HCT116 (cell line): ENCODE data around the gene BEND6. TPM values are rescaled to one million over a fixed set of nuclear protein-coding genes. Genes with fewer than 3 reads are reported as not detected.

Experiments used
- ATAC-seq: fragments of 200-7000 bp; cut with Tn5 transposase; 2 replicates; pipeline ENCODE4 v1.9.1; 2020; ENCODE audit warnings: mild to moderate bottlenecking, moderate library complexity
- BruUV-seq: library from RNA; stranded (reverse); fragments of 400-500 nt; replicated peaks from 2 replicates; lab custom pipeline; 2021; lab: Mats Ljungman, UMichigan
- CTCF ChIA-PET: fragments of 300-600 bp; sonication (Branson Sonifier 250); formaldehyde crosslinking; loops from one replicate; lab custom pipeline; 2021; ENCODE audit warnings: antibody characterized with exemption; lab: Charles Lee
- POLR2A ChIA-PET: fragments of 300-600, 350-600 bp; sonication (Branson Sonifier 250); formaldehyde crosslinking; loops from one replicate; lab custom pipeline; 2021; ENCODE audit warnings: antibody characterized with exemption; lab: Charles Lee
- RAD21 ChIA-PET, 2 experiments: fragments of 300-600 bp; sonication (Branson Sonifier 250); formaldehyde crosslinking; loops; one replicate each; lab custom pipeline; 2023; ENCODE audit warnings: low total read pairs in 2 of 2; ENCODE audit not compliant: uncharacterized antibody in 2 of 2, unreplicated experiment in 2 of 2, low non-redundant PET in 1 of 2; lab: Charles Lee
- DNase-seq: peaks from one replicate; pipeline ENCODE4 v3.0.0-alpha.2; 2010; ENCODE audit warnings: low read depth, low spot score
- H2AFZ ChIP-seq: fragments of 200-600 bp; shearing (Covaris generic), sonication (generic); 2 replicates; pipeline ENCODE4 v1.6.1; 2017; ENCODE audit warnings: low read depth, mixed run types, mixed read lengths, antibody characterized with exemption, low read length; ENCODE audit not compliant: poor library complexity, severe bottlenecking
- H3K27ac ChIP-seq: 2 replicates; pipeline ENCODE4 v1.5.1; 2012; ENCODE audit warnings: low read depth, low read length
- H3K27me3 ChIP-seq: fragments of 200-600 bp; sonication (generic); 2 replicates; pipeline ENCODE4 v1.6.1; 2016; ENCODE audit warnings: mixed run types, low read length, mixed read lengths; ENCODE audit not compliant: insufficient read depth
- H3K36me3 ChIP-seq, 2 experiments: fragments of 200-500 bp in 1 of 2; fragments of 200-600 bp in 1 of 2; sonication (Bioruptor generic) in 1 of 2; sonication (generic) in 1 of 2; 2 replicates each; pipeline versions ENCODE4 v1.5.1 to v1.6.1; 2014 to 2016; ENCODE audit warnings: low read length in 2 of 2, inconsistent platforms in 1 of 2, mixed read lengths in 1 of 2, mixed run types in 1 of 2; ENCODE audit not compliant: insufficient read depth in 2 of 2, control insufficient read depth in 1 of 2
- H3K4me1 ChIP-seq, 2 experiments: fragments of 200-600 bp in 1 of 2; sonication (generic) in 1 of 2; 2 replicates each; pipeline versions ENCODE4 v1.5.1 to v1.6.1; 2012 to 2017; ENCODE audit warnings: low read length in 2 of 2, inconsistent platforms in 1 of 2, mild to moderate bottlenecking in 1 of 2, mixed read lengths in 1 of 2, mixed run types in 1 of 2, moderate library complexity in 1 of 2; ENCODE audit not compliant: insufficient read depth in 2 of 2, control insufficient read depth in 1 of 2
- H3K4me2 ChIP-seq: fragments of 200-600 bp; sonication (generic); 2 replicates; pipeline ENCODE4 v1.6.1; 2017; ENCODE audit warnings: mixed run types, low read length, mixed read lengths
- H3K4me3 ChIP-seq, 2 experiments: fragments of 200-600 bp in 1 of 2; sonication (generic) in 1 of 2; replicated peaks in 1 of 2; 2 replicates each; pipeline ENCODE4 v1.5.1; 2011 to 2016; ENCODE audit warnings: low read length in 2 of 2, control low read depth in 1 of 2, low read depth in 1 of 2, mild to moderate bottlenecking in 1 of 2, mixed read lengths in 1 of 2, mixed run types in 1 of 2
- H3K79me2 ChIP-seq: fragments of 200-600 bp; sonication (generic); 2 replicates; pipeline ENCODE4 v1.6.1; 2017; ENCODE audit warnings: mild to moderate bottlenecking, mixed run types, low read length, moderate library complexity, mixed read lengths; ENCODE audit not compliant: insufficient read depth
- H3K9ac ChIP-seq: fragments of 200-600 bp; sonication (generic); 2 replicates; pipeline ENCODE4 v1.6.1; 2016; ENCODE audit warnings: low read length, mixed read lengths
- H3K9me2 ChIP-seq: fragments of 200-600 bp; sonication (generic), shearing (Covaris generic); 2 replicates; pipeline ENCODE4 v1.6.1; 2017; ENCODE audit warnings: mixed run types, mild to moderate bottlenecking, moderate library complexity; ENCODE audit not compliant: insufficient read depth
- H3K9me3 ChIP-seq, 2 experiments: fragments of 200-500 bp in 1 of 2; fragments of 200-600 bp in 1 of 2; sonication (Bioruptor generic) in 1 of 2; sonication (generic) in 1 of 2; 2 replicates each; pipeline ENCODE4 v1.6.1; 2014 to 2017; ENCODE audit warnings: low read length in 2 of 2, mixed read lengths in 2 of 2, inconsistent platforms in 1 of 2, low read depth in 1 of 2, mild to moderate bottlenecking in 1 of 2, mixed run types in 1 of 2, moderate library complexity in 1 of 2; ENCODE audit not compliant: control insufficient read depth in 1 of 2, insufficient read depth in 1 of 2
- H4K20me1 ChIP-seq: fragments of 200-600 bp; sonication (generic), shearing (Covaris generic); 2 replicates; pipeline ENCODE4 v1.6.1; 2017; ENCODE audit warnings: mixed run types, mild to moderate bottlenecking, moderate library complexity; ENCODE audit not compliant: insufficient read depth
- CBX3 ChIP-seq: IDR thresholded peaks from 2 replicates; pipeline ENCODE4 v1.6.1; 2012; ENCODE audit warnings: low read depth
- CEBPB ChIP-seq: IDR thresholded peaks from 2 replicates; pipeline ENCODE4 v1.6.1; 2012; ENCODE audit warnings: low read depth
- EGR1 ChIP-seq: IDR thresholded peaks from 2 replicates; pipeline ENCODE4 v1.6.1; 2012; ENCODE audit warnings: low read depth
- EZH2phosphoT487 ChIP-seq: fragments of 200-600 bp; IDR thresholded peaks from 2 replicates; pipeline ENCODE4 v1.6.1; 2018; ENCODE audit warnings: antibody characterized with exemption, borderline replicate concordance
- POLR2A ChIP-seq: IDR thresholded peaks from 2 replicates; pipeline ENCODE4 v1.7.0; 2011; ENCODE audit warnings: borderline replicate concordance; ENCODE audit not compliant: insufficient read depth, insufficient read length; ENCODE audit errors: extremely low read depth
- RAD21 ChIP-seq: IDR thresholded peaks from 2 replicates; pipeline ENCODE4 v1.6.1; 2012; ENCODE audit warnings: low read depth, mild to moderate bottlenecking
- SP1 ChIP-seq: IDR thresholded peaks from 2 replicates; pipeline ENCODE4 v1.6.1; 2012; ENCODE audit warnings: low read depth
- SRF ChIP-seq: IDR thresholded peaks from 2 replicates; pipeline ENCODE4 v1.6.1; 2012; ENCODE audit warnings: low read depth
- TCF7L2 ChIP-seq: IDR thresholded peaks from 2 replicates; pipeline ENCODE4 v1.7.0; 2011; ENCODE audit warnings: borderline replicate concordance, inconsistent platforms; ENCODE audit not compliant: insufficient read depth, insufficient read length; ENCODE audit errors: extremely low read depth
- ZBTB33 ChIP-seq: IDR thresholded peaks from 2 replicates; pipeline ENCODE4 v1.6.1; 2011; ENCODE audit warnings: mild to moderate bottlenecking, low read length, moderate library complexity; ENCODE audit not compliant: insufficient replicate concordance; ENCODE audit errors: extremely low read depth
- ZFX ChIP-seq: fragments of 450-650 bp; IDR thresholded peaks from 2 replicates; pipeline ENCODE4 v1.6.1; 2017
- intact Hi-C: fragments of 100-400 bp; cut with micrococcal nuclease; formaldehyde crosslinking; loops from 2 replicates; pipeline ENCODE4 v1.10.0; 2022
- total RNA-seq: library from RNA; stranded (reverse); gene quantifications from one replicate; pipeline ENCODE4 v1.2.1, GENCODE V29; 2021; ENCODE audit not compliant: unreplicated experiment

BEND6 gene
- total RNA-seq, 1 experiment from 2014 or later = 4.0 TPM

GRCh38 chr6:57004292-57004691 lies 49.4 kb downstream of the BEND6 start:
- Histone ChIP-seq H3K79me2 (no peaks in the 10 kb centered on the region), H3K4me2 (no peak overlapping the region), H3K4me3 (no peak overlapping the region), H3K27ac (no peak overlapping the region), H2AFZ (no peak overlapping the region), H3K9me2 (no peaks in the 10 kb centered on the region), H3K9me3 (no peaks in the 10 kb centered on the region; a peak in 1 of 4 replicates), H4K20me1 (no peaks in the 10 kb centered on the region), H3K4me1 (no peaks in the 10 kb centered on the region), H3K36me3 (no peaks in the 10 kb centered on the region), H3K27me3 (no peaks in the 10 kb centered on the region), H3K9ac (no peak overlapping the region)
- ATAC-seq (no peak), DNase-seq (no peak)
- BruUV-seq = no TSS peak
- TF ChIP-seq ZFX (no peak), TCF7L2 (no peak), RAD21 (no peak), EZH2phosphoT487 (no peak), SP1 (no peak), ZBTB33 (no peak), CEBPB (no peak), CBX3 (no peak), POLR2A (no peak), SRF (no peak), EGR1 (no peak)
- CTCF ChIA-PET = interaction anchor here (1.6 kb wide), 1 partner anchor 9 kb away, joined by 3 read pairs; no protein-coding TSS in a partner anchor
- POLR2A ChIA-PET = no interaction called here
- intact Hi-C loops = no loop called here
- RAD21 ChIA-PET = no interaction called here
